IPS DF 4.7 (cell line): Measurements from ENCODE around the gene PRXL2B.
"Not testable (repeated sequence)": the region's sequence is repeated elsewhere in the genome, so short reads cannot be mapped to it uniquely, and the experiment has no call there.

Experiments used
- DNase-seq: peaks from one replicate; pipeline ENCODE4 v3.0.0-alpha.2; 2013; ENCODE audit warnings: low spot score; ENCODE audit errors: extremely low read depth

Gene PRXL2B

DNA sequence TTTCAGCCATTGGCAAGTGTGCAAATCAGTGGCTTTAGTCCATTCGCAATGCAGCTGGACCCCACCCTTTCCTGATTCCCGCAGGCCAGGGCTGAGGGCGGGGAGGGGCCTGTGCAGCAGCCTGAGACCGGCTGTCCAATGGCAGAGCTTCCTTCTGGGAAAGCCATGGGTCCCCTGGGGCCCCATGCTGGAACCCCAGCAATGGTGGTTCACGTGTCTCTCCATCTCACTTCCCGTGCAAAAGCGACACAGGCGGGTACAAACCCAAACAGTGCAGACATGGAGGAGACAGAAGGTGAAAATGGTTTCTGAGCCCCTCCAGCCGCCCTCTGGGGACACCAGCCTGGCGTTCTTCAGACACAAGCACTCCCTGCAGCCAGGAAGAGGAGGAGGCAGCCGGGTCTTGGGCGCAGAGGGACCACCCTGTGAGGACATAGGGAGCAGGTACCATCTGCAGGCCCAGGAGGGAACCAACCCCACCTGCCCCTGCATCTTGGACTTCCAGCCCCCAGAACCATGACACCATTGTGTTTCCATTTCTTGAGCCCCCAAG lies 36.2 kb upstream of the PRXL2B start:
- not testable (repeated sequence) for DNase-seq

DNA sequence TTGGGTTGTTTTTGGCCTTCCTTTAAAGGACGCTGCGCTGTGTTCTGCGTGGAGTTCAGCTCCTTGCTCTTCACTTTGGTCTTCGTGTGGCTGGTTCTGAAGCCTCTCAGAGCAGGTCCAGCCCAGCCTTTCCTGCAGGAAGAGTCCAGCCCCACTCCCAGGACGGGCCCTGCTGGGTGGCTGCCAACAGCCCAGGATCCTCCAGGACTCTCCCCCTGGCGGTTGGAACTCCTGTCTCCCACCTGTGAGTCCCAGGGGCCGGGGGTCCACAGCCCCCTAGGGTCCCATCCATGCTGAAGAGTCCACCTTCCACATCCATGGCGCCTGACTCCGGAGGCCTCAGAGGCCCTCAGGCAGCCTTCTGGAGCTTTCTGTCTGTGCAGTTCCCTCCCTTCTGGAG lies 35.0 kb upstream of the PRXL2B start:
- DNase-seq: not testable (repeated sequence)

DNA sequence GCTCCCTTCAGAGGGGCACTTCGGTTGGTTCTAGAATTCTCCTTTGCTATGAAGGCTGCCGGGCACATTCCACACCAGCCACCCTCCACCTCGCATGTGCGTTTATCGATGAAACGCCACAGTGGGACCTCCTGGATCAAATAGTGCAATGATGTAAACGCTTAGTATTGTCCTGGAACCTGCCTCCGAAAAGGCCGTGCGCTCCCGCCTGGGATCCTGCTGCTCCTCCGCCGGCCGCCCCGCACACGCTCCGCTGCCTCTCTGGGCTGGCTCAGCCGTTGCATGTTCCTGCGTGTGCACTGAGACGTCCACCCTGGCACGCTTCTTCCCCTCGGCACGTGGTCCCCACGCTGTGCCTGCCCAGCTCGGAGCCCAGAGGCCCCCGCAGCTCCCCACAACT lies 34.4 kb upstream of the PRXL2B start:
- no peak for DNase-seq

DNA sequence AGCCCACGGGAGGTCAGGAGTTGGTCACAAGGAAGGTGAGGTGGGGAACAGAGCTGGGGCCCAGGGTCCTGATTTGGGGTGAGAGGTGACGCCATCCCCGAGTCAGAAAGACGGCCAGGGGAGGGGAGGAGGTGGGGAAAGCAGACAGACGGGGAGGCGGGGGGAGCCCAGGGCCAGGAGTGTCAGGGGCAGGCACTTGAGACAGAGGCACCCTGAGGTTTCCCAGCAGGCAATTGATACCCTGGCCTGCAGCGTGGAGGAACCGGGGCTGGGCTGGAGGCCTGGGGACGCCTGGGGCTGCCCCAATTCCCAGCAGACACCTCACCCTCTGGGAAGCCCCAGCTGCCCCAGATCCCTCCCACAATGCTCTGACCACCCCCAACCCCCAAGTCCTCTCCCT lies 33.5 kb upstream of the PRXL2B start:
- DNase-seq: not testable (repeated sequence)

DNA sequence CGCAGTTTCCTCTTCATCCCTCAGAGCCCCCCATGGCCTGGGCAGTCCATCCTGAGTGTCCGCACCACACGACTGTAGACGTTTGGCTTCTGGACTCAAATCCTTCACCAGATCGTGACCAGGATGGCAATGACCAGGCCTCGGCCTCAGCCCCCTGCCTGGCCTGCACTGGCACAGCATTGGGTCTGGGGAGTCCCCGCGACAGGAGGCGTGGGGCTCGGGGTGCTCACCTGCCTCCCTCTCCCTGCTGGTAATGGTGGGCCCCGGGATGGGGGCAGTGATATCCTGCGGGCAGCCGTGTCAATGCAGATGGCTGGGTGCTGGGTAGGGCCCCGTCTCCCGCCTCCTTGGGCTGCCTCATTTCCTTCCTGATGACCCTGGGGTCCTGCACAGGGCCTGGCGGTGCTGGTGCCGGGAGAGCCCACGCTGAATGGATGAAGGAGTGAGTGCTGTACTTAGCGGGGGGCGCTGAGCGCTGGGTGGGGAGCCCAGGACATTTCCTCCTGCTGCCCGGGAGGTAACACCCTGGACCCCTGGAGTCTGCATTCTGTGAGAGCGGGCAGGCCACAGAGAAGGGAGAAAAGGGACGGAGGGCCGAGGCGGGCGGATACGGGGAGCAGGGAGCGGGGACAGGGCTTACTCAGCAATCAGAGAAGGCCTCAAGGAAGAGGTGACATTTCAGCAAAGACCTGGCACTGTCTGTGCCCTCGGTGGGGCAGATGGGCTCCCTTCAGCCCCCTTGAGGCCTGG lies 32.5 kb upstream of the PRXL2B start:
- DNase-seq: no peak

DNA sequence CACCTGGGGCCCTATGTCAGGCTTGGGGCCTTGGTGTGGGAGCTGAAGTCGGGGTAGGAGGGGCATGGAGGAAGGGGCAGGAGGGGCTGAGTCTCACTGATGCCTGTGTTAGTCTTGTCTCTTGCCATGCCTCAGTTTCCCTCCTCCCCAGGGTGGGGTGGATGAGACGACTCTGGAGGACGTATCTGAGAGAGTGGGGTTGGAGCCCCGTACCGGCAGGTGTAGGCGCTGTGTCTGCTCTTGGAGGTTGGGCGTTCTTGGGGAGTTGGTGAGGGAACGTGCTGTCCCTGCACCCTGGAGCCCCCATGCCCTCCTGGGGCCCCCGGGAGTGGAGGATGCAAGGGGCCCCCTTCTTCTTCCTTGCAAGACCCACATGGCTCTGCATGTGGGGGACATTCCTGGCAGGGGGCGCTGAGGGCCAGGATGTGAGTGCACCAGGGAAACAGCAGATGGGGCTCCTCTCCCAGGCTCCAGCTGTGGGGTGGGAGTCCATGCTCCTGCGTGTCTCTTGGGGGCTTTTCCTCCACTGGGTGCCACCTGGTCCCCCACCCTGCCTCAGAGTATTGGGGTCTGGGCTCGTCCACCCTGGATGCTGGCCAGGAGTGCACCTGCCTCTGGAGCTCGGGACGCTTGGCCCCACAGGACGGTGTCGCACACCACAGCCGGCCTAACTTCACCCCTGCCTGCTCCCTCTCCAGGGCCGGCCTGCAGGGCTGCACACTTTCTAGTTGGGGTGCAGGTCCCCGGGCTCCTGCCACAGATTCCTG lies 31.8 kb upstream of the PRXL2B start:
- DNase-seq: no peak

DNA sequence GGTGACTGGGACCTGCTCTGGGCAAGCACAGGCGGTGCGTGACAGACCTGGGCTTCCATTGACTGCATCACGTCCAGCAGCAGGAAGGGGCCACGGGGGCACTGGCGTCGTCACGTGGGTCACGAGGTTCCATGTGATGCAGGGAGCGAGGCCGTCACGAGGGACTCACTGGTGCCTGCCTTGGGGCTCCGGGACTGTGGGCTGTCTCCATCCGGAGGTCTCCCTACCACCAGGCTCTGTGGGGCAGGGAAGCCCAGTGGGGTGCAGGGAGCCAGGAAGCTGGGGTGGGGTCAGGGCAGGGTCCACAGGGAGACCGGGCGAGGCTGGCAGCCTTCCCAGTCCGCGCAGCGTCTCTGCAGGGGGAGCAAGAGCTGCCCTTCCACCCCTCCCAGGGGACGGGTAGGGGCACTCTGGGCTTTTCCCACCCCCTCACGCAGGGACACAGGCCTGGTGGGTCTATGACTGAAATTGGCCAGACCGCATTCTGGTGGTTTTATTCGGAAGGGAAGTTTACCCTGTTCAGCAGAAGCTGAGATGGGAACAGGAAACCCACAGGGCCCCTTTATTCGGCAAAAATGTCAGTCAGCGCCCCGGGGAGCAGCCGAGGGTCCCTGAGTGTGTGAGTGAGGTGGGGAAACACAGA lies 30.8 kb upstream of the PRXL2B start:
- no peak for DNase-seq

DNA sequence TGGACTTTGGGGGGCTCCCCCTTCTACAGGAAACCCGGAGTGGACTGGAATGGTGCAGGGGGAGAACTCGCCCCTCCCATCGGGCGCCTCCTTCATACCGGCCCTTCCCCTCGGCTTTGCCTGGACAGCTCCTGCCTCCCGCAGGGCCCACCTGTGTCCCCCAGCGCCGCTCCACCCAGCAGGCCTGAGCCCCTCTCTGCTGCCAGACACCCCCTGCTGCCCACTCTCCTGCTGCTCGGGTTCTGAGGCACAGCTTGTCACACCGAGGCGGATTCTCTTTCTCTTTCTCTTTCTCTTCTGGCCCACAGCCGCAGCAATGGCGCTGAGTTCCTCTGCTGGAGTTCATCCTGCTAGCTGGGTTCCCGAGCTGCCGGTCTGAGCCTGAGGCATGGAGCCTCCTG lies 30.3 kb upstream of the PRXL2B start, which contains the start of gene TNFRSF14:
TNFRSF14 (plus strand) TSS at position 95 of the 401 bp plus-strand sequence; CDS start at position 389, 294 bp downstream.
- DNase-seq: no peak

DNA sequence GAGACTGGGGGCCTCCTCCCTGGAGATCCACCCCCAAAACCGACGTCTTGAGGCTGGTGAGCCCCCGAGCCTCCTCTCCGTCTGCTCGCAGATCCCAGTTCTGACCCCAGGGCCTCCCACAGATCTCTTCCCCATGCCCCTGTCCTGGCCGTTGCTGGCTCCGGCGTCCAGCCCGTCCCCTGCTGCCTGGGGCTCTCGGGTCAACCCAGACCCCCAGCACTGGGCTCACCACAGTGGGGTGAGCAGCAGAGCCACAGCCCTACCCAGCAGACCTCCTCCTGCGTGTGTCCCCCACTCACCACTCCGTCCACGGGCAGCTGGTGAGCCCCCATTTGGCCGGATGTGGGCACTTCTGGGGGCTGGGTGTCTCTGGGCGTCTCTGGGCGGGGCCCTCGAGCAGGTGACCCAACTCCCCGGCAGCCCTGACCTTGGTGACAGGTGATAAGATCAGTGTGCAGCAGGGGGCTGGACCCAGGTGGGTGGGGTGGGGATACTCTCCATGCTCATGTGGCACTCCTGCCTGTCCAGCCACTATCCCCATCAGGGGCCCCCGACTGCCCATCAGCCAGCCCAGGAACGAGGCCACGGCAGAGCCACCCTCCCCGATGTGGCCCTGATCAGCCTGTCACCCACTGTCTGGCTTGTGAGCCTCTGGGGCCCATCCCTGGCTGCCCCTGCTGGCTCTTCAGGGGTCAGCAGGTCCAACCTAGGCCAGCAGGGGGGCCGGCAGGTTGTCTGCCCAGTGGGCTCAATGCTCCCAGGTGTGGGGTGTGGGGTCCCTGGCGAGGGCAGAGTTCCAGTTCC lies 29.7 kb upstream of the PRXL2B start:
- no peak for DNase-seq

DNA sequence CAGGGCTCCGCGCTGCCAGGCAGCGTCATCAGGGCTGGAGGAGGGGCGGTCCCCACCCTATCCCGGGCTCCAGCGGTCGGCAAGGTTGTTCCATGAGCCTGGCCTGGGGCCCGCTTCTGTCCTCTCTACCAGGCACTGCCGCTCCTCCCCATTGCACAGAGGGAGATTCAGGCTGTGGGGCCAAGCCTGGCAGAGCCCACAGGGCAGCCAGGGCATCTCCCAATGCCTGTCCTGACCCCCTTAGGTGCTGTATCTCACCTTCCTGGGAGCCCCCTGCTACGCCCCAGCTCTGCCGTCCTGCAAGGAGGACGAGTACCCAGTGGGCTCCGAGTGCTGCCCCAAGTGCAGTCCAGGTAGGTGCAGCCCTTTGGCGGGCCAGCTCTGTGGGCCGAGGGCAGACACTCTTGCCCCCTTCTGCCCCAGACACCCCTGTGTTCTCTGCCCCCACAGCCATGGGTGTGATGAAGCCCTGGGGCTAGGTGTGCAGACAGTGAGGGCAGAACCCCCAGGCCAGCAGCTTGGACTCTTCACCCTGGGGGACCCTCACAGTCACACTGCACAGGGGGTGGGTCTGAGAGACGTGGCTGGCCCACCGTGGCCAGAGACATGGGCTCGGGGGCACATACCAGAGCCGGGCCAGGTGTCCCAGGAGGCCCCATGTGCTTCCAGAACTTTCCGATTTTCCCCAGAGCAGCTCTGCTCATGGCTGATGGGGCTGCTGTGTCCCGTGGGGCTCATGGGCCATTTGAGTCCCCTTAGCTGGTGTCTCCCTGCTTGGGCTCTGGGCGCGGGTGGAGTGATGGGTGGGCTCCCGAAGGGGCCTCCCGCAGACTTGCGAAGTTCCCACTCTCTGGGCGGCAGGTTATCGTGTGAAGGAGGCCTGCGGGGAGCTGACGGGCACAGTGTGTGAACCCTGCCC lies 28.8 kb upstream of the PRXL2B start:
- no peak for DNase-seq

DNA sequence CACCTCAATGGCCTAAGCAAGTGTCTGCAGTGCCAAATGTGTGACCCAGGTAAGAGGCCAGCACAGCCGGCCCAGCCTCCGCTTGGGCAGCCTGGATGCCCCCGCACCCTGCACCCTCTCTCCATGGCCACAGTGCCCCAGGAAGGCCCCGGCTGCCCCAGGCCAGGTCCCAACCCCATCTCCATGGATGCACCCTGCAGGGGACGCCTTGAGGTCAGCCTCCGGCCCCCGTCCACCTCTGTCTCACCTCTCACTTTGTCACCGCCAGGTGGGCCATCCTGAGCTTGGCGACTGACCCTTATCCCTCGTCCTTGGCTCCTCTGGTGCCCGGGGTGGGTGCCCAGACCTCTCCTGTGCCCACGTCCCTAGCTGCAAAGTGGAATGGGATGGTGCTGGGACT lies 28.2 kb upstream of the PRXL2B start:
- DNase-seq: no peak

DNA sequence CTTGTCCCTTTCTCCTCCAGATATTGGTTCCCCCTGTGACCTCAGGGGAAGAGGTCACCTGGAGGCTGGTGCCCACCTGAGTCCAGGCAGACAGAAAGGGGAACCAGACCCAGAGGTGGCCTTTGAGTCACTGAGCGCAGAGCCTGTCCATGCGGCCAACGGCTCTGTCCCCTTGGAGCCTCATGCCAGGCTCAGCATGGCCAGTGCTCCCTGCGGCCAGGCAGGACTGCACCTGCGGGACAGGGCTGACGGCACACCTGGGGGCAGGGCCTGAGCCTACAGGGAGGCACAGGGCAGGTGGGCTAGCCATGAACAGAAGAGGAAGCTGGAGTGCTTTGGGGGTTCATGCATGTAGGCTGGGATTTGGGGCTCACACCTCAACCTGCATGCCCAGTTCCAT lies 27.7 kb upstream of the PRXL2B start:
- DNase-seq: no peak

DNA sequence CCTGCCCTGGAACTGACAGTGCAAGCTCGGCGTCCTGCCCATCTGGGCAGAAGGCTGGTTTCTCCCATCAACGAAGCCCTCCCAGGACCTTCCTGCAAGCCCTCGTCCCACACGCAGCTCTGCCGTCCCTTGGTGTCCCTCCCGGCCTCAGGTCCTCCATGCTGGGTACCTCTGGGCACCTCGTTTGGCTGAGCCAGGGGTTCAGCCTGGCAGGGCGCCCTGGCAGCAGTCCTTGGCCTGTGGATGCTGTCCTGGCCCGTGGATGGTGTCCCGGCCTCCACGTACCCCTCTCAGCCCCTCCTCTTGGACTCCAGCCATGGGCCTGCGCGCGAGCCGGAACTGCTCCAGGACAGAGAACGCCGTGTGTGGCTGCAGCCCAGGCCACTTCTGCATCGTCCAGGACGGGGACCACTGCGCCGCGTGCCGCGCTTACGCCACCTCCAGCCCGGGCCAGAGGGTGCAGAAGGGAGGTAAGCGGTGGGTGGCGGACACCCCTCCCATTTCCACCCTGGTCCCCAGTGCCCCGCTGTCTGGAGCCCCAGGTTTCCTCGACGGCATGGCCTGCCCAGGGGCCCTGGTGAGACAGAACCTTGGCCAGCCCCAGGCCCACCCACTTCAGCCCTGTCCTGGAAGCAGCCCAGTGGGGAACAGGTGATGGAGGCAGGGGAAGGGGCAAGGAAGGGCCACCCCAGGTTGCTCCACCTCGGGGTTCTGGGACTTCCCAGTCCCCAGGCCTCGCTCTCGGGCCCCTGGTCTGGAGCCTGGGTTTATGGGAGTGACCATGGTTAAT lies 26.9 kb upstream of the PRXL2B start:
- DNase-seq: no peak

DNA sequence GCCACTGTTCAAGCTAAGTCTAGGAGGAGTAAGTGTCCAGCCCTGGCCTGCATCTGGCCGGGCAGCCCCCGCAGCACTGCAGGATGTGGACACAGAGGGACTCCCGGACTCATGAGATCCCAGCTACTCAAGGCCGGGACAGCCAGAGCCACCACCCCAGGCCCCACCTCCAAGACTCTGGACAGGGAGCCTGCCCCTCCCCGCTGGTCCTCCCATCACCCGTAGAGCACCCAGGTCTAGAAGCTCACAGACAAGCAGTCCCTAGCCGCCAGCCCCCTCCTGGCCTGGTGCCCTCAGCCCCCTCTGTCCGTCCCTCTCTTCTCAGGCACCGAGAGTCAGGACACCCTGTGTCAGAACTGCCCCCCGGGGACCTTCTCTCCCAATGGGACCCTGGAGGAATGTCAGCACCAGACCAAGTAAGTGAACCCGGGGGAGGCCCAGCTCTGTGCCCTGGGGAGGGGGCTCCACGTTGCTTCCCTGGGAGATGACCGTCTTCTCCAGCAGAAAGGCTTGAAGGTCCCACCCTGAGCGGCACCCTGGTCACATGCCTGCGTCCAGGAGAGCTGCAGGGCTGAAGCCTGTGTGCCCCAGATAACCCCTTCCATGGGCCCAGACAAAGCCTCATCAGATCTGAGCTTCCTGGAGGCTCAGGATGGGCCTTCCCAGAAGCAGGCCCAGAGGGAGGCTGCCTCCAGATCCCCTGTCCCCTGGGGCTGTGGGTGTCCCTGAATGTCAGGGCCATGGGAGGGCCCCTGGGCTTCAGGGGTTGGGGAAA lies 26.1 kb upstream of the PRXL2B start:
- no peak for DNase-seq

DNA sequence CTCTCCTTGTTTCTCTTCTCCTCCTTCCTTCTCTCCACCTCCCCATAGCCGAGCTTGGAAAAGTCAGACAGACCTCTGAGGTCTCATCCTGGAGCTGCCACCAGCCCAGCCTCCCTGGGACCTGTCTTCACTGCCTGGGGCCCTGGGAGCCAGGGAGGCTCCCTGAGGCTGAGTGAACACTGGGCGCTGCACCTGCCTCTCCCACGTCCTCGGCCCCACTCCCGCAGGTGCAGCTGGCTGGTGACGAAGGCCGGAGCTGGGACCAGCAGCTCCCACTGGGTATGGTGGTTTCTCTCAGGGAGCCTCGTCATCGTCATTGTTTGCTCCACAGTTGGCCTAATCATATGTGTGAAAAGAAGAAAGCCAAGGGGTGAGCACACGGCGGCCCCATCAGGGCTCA lies 25.1 kb upstream of the PRXL2B start:
- no peak for DNase-seq

DNA sequence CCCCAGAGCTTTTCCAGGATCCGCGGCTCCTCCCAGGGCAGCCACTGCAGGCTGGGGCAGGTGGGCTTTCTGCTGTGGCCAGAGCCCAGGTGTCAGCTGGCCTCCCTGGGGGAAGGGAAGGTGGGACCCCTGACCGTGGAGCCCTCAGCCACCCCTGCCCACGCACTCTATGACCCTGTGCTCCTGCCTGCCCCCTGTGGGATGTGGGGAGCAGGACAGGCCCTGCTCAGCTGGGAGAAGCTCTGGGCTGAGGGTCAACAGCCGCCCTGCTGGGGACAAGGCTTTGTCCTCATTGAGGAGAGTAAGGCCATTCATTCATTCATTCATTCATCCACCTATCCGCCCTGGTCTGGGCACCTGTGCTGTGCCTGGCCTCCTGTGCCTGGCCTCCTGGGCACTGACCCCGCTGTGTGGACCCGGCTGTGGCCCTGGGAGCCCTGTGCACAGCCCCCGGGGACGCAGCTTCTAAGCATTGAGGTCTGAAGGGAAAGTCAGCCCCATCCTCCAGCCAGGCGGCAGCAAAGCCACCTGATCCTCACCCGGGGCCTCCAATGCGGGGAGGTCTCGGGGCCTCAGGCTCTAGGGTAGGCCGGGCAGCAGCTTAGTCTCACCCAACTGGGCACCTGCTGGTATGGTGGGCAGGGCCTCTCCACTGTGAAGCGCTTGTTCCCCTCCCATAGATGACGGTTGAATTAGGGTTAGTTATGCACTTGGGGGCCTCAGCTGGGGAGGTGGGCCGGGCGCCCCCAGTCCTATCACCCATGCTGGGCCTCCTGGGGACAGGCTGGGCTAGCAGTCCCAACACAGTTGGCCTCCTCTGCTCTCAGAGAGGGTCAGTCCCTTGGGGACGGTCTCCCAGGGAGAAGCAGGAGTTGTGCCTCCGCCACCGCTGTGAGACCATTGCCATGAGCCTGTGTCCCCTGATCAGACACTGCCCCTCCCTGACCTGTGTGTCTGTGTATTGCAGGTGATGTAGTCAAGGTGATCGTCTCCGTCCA lies 24.4 kb upstream of the PRXL2B start:
- no peak for DNase-seq

DNA sequence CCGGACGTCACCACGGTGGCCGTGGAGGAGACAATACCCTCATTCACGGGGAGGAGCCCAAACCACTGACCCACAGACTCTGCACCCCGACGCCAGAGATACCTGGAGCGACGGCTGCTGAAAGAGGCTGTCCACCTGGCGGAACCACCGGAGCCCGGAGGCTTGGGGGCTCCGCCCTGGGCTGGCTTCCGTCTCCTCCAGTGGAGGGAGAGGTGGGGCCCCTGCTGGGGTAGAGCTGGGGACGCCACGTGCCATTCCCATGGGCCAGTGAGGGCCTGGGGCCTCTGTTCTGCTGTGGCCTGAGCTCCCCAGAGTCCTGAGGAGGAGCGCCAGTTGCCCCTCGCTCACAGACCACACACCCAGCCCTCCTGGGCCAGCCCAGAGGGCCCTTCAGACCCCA lies 23.4 kb upstream of the PRXL2B start:
- DNase-seq: no peak
